Activated effector memory CD4-positive, alpha-beta T cell treated with anti-CD3 and anti-CD28 coated beads, Interleukin-2, amount 50 U/mL, for 16 hours (primary cell): ENCODE measurements around the gene RANBP9.
A peak's percentile ranks its signal among the peaks of the same experiment; 100 is the strongest.

ENCODE experiments used
- DNase-seq: peaks from one replicate; pipeline ENCODE4 v3.0.0-alpha.2; 2020

The RANBP9 gene

DNA sequence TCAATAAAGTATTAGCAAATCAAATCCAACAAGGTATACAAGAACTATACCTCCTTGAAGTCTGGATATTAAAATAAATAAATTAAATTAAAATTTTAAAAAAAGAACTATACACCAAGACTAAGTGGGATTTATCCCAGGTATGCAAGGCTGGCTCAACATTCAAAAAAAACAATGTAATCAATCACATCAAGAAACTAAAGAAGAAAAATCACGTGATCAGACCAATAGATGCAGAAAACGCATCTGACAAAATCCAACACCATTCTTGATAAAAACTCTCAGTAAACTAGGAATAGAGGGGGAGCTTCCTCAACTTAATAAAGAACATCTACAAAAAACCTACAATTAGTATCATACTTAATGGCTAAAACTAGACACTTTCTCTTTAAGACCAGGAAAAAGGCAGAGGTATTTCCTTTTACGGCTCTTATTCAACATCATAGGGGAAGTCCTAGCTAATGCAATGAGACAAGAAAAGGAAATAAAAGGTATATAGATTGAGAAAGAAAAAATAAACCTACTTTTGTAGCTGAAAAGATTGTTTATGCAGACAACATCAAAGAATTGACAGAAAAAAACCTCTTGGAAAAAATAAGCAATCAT is 35.0 kb downstream of the RANBP9 start:
- DNase-seq, result no peak

DNA sequence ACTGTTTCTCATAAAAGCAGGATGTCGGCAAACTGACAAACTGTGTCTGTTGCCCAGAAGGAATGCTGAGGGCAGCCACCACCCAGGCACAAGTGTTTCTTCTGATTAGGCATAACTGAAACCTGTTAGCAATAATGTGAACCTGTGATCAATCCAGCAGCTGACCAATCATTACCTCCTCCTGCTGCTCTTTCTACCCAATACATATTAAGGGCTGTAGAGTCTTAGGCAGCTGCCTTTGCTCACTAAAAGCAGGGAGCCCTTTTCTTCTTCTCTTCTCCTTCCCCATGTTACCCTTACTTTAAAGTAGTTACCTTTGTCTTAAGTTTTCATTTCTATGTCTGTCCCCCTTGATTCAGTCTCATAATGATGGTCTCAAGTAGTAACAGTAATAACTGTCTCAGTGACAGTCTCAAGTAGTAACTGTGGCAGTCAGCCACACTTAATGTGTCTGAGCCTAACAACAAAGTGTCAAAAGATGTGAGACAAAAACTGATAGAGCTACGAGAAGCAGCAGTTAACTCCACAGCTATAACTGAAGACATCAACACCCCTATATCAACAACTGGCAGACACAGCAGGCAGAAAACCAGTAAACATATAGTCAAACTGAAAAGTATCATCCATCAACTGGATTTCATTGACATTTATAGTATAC is 37.0 kb downstream of the RANBP9 start:
- DNase-seq, result no peak

DNA sequence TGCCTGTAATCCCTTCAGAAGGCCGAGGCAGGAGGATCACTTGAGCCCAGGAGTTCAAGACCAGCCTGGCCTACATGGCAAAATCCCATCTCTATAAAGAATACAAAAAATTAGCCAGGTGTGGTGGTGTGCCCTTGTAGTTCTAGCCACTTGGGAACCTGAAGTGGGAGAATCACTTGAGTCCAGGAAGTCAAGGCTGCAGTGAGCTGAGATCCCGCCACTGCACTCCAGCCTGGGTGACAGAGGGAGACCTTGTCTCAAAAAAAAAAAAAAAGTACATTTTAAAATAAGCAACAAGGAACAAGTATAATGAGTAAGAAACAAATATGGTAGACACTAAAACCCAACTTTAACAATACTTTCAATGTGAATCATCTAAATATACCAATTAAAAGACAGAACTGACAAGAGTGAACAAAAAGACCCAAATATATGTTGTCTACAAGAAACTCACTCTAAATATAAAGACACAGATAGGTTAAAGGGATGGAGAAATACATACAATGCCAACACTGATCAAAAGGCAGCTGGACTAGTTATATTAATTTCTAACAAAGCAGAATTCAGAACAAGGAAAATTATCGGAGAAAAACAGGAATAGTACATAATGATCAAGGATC is 37.7 kb downstream of the RANBP9 start:
- DNase-seq, result no peak

DNA sequence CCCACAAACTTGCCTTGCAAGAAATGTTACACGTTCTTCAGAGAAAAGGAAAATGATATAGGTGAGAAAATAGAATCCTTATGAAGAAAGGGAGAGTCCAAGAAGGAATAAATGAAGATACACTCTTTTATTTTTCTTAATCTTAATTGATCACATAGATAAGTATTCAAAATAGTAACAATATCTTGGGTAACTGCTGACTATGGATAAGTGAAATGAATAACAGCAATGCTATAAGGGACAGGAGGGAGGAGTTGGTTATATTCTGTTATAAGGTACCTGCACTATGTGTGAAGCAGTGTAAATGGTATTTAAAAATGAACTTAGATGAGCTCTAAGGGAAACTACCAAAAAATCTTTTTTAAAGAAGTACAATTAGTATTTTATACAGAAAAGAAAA is 38.3 kb downstream of the RANBP9 start:
- no peak for DNase-seq

DNA sequence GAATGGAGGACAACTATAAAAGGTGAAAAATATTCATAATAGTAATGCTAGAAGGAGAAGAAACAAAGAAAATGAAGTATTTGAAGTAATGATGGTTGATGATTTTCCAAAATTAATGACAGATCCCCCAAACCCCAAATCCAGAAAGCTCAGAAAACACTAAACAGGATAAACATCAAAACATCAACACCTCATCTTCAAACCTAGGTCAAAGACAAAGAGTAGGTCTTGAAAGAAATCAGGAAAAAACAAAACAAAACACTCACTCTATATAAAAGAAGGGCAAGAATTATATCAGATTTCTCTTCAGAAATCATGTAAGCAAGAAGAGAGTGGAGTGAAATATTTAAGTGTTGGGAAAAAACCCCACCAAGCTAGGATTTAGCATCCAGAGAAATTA is 38.7 kb downstream of the RANBP9 start:
- DNase-seq, result no peak

DNA sequence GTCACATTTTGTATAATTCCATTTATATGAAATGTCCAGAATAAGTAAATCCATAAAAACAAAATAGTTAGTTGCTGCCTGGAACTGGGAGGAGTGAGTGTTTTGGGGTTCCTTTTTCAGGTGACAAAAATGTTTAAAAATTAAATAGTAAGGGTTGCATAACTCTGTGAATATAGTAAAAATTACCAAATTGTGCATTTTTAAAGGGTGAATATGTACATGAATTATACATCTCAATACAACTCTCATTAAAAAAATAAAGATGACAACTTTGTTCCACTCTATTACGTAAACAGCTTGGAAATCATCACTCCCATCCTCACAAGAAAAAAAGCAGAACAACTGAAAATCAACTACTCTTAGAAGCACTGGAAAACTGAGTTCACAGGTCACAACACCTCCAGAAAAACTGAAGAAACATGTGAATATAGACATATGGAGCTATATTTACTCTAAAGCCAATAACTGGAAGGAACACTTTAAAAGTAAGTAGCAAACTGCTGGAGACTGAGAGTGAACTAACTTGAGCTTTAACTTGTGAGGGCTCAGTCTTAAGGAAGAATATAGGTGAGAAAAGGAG is 40.0 kb downstream of the RANBP9 start:
- DNase-seq, result no peak

DNA sequence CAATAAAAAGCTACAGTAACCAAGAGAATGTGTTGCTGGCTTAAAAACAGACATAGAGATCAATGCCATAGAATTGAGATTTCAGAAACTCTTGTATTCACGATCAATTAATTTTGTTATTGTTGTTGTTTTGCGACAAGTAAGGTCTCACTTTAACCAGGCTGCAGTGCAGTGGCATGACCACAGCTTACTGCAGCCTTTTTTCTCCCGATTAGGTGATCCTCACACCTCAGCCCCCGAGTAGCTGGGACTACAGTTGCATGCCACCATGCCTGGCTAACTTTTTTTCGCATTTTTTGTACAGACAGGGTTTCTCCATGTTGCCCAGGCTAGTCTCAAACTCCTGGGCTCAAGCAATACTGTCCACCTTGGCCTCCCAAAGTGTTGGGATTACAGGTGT is 42.2 kb downstream of the RANBP9 start:
- no peak for DNase-seq

DNA sequence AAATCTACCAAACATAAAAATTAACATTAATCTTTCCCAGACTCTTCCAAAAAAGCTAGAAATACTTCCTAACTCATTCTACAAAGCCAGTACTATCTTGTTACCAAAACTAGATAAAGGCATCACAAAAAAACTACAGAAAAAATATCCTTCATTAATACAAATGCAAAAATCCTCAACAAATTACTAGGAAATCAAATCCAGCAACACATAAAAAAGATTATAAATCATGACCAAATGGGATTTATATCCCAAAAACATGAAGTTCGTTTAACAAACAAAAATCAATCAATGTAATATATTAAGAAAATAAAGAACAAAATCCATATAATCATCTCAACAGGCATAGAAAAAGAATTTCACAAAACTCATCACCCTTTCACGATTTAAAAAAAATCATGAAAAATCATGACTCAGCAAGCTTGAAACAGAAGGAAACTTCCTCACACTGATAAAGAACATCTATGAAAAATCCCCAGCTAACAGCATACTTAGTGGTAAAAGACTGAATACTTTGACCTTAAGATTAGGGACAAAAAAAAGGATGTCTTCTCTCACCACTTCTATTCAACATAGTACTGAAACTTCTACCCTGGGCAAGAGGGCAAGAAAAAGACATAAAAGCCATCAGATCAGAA is 43.2 kb downstream of the RANBP9 start:
- no peak for DNase-seq

DNA sequence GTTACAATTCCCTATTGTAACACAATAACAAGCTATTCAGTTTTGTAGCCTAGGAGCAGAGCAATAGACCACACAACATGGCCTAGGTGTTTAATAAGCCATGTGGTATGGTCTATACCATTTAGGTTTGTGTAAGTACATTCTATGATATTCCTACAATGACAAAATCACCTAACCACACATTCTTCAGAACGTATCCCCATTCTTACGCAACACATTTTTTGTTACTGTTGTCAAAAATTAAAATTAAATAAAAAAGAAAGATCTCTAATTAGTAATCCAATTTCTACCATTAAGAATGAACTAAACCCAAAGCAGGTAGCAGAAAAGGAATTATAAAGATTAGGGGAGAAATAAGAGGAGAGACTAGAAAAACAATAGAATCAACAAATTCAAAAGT is 44.0 kb downstream of the RANBP9 start:
- DNase-seq, result no peak

DNA sequence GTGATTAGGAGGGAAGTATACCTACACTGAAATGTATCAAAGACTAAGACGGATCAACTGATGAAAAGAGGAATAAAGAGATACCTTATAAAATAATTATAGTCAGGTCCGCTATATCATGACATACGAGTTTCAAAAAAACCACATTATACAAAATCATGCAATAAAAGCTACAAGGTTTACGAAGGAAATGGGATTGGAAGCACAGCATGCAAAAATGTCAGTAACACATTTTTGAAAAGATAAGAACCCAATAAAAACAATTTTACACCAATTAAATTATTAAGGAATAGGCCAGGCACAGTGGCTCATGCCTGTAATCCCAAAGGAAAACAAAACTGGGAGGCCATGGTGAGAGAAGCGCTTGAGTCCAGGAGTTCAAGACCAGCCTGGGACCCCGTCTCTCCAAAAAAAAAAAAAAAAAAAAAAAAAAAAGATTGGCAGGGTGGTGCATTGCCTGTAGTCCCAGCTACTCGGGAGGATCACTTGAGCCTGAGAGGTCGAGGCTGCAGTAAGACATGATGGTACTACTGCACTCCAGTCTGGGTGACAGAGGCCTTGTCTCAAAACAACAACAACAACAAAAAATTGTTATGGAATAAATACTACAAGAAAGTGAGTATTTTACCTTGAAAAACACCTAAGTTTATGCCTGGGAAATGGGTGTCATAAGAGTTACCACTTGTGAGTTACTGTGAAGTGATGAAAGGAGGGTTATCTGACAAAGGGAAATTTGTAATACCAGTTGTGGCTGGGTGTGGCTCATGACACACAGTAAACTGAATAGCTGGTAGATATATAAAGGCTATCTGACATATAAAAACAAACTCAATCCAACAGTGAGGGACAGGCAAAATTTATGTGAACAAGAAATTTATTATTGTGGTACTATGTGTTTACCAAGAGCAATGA is 45.2 kb downstream of the RANBP9 start:
- DNase-seq, result peak; percentile 64

DNA sequence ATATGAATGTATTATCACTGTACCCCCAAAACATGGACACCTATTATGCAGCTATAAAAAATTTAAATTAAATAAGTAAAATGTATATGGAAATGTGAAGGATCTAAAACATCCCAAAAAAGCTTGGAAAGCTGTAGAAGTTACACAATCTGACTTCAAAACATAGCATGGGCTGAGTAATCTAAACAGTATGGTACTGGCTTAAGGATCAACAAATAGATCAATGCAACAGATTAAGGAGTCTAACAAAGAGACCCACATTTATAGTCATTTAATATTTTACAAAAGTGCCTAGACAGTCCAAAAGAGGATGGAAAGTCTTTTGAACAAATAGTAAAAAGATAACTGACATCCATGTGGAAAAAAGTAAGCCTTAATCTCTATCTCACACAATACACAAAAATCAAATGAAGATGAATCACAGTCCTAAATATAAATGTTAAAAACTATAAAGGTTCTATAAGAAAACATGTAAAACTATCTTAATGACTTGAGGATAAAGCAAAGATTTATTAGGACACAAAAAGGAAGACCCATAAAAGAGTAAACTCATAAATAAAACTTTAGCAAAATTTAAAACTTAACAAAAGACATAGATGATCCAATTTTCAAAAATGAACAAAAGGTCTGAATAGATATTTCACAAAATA is 46.8 kb downstream of the RANBP9 start:
- DNase-seq, result no peak

DNA sequence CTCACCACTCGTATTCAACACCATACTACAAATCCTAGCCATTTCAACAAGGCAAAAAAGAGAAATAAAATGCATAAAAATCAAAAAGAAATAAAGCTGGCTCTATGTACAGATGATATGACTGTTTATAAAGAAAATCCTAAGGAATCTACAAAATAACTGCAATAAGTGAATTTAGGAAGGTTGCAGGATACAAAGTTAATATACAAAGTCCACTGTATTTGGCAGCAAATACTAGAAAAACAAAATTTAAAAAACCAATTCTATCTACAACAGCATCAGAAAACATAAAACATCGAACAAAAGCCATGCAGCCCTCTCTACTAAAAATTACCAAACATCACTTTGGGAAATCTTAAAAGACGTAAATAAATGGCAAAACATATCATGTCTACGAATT is 47.6 kb downstream of the RANBP9 start:
- DNase-seq, result no peak

DNA sequence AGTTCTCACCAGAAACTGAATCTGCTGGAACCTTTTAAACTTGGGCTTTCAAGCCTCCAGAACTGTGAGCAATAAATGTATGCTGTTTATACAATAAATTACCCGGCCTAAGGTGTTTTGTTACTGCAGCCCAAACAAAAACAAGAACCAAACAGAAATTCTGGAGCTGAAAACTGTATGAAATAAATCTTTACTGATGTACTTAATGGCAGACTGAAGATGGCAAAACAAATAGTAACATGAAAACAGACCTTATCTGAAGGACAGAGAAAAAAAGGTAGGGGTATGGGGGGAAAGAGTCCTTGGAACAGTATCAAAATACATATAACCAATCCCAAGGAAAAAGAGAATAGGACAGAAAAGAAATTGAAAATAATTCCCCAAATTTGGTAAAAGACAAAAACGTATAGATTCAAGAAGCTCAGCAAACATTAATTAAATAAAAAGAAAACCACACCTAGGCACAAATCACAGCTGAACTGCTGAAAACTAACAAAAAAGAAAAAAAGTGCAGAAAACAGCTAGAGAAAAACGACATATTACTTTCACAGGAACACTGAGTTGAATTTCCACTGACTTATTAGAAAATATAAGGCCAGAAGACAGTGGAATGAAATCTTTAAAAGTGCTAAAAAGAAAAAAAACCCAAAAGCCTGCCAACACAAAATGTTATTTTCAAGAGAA is 48.8 kb downstream of the RANBP9 start:
- no peak for DNase-seq

DNA sequence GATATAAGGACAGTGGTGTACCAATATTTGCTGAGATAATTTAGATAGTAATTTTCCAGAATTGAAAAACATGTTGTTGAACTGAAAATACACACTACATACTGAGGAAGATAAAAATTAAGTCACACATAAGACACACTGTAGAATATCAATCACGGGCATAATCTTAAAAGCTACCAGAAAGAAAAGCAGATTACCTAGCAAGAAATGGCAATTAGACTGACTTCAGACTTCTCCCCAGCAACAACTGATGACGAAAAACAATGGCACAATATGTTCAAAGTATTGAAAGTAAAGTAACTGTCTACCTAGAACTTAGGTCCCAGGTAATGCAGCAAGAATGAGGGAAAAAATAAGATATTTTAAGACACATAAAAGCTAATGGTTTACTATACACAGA is 50.0 kb downstream of the RANBP9 start:
- DNase-seq, result no peak

DNA sequence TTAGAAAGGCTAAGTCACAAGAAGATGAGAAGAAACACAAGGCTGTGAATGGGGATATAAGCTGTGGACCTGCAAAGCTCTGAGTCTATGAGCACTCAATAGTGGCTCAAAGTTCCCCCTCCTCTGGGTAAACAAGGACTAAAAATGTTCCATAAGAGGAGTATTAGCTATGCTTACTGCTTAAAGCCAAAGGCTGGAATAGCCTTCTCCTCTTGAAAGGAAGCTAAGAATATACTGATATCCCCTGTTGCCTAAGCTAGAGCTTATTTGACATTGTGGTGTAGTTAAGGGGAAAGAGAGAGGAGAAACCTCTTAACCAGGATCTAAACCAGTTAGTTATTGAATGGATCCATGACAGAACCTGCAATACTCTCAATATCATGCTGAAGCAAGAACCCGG is 50.7 kb downstream of the RANBP9 start:
- DNase-seq, result no peak

DNA sequence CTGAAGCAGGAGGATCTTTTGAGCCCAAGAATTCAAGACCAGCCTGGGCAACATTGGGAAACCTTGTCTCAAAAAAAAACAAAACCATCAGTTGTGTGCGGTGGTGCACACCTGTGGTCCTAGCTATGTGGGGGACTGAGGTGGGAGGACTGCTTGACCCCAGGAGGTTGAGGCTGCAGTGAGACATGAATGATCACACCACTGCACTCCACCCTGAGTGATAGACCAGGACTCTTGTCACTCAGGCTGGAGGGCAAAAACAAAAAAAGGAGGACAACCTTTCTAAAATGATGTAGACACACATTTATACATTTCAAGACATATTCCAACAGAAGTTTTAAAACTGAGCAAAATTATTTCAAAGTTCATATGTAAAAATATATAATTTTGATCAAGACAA is 51.4 kb downstream of the RANBP9 start:
- no peak for DNase-seq

DNA sequence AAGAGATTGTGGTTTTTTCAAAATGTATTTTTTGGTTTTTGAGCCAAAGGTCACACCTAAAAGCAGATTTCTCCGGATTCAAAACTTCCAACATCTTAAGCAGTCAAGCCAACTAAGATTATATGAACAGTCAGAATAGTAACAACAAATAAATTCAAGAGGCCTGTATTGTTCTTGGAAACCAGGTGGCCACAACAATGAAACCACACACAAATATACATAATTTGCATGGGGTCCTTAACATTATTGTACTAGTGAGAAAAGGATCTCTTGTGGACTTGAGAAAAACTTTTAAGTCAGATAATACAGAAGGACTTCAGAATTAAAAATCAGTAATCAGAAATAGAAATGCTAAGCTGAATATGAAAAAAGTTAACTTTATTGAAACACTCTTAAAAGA is 55.9 kb downstream of the RANBP9 start:
- DNase-seq, result no peak

DNA sequence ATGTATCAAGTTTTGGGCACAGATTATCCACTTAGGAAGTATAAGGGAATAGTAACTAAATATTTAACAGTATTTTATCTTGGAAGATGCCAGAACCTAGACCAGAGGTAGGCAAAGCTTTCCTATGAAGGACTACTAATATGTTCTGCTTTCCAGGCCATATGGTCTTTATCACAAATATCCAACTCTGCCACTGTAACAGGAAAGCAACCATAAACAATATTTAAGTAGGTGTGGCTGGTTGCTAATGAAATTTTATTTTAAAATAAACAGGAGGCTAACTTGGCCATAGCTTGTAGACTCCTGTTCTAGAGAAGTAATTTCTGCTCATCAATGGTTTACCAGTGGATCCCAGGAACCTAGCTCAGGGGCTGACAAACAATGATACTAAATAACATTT is 57.1 kb downstream of the RANBP9 start:
- DNase-seq, result no peak

DNA sequence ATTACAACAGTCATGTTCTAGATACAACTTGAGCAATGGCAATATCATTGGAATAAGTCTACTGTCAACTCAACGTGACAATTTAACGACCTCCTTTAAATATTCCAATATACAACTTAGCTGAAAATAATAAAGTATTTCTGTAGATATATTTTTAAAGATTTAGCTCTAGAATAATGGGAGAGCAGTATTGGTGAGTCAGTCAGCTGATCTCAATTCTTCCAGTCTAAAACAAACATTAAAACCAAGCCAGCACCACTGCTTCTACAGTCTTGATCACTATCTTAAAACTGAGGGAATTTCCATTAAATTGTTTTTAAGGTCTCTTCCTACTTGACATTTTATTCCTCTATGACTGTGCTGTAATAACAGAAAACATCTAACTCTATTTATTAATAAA is 58.3 kb downstream of the RANBP9 start:
- DNase-seq, result no peak

DNA sequence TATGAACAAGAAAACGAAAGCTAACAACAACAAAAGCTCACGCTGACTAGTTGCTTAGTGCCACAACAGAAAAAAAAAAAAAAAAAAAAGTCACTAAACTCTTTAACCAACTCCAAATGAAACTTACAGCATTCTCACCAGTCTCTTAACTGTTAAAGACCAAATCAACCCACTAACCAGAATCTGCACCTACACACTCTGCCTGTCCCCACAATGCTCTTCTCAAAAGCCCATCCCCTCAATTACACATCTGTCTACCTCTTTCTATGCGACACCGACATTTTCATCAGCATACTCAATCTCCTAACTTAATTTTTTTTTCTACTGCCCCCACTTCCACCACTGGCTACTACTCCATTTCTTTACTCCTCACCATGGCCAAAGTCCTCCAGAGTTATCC is 62.2 kb downstream of the RANBP9 start:
- DNase-seq, result no peak

DNA sequence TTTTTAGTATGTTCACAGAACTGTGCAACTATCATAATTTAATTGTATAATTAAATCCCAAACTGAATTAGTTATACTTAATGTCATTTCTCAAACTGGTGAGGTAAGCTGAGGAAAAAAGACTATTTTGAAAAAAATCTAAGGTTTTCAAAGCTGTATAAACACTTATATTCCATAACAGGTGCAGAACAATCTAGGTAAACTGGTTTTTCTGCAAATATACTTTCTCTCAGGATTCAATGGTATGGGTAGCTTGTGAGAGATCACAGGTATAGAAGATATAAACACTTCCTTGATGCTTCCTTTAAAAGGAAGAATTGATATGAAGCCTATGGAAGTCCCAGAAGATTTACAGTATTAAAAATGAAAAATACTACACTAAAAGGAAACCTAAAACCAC is 62.8 kb downstream of the RANBP9 start:
- DNase-seq, result no peak

DNA sequence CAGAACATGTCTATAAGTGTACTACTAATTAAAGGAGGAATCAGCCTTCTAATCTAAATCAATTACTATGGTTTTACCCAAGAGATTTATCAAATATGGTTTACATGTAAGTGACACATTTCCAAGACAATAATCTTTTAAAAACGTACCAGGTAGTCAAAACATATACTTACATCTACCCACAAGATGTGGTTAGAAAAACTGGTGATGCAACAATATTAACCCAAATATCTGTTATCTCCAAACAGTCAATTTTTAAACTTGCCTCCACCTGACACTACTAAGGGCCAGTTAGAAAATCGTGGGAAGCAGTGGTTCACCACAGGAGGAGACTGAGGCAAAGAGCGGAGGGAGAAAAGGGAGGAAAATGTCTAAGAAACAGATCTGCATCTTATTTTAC is 68.5 kb downstream of the RANBP9 start:
- DNase-seq, result no peak
